Loucy (cell line): ENCODE data around the gene SUSD2.

ENCODE experiments used
- H2AFZ ChIP-seq: fragments of 200-600 bp; sonication (generic); 2 replicates; pipeline ENCODE4 v1.6.0; 2016; ENCODE audit warnings: antibody characterized with exemption, mild to moderate bottlenecking, low read length, moderate library complexity
- H3F3A ChIP-seq: fragments of 200-600 bp; 2 replicates; pipeline ENCODE4 v1.6.0; 2016; ENCODE audit warnings: antibody characterized with exemption, low read depth, mild to moderate bottlenecking
- H3K27me3 ChIP-seq: fragments of 200-600 bp; sonication (generic); 2 replicates; pipeline ENCODE4 v1.6.1; 2014; ENCODE audit warnings: low read length, mild to moderate bottlenecking; ENCODE audit not compliant: insufficient read depth, poor library complexity, severe bottlenecking
- H3K36me3 ChIP-seq: fragments of 200-600 bp; sonication (generic); 2 replicates; pipeline ENCODE4 v1.6.1; 2016; ENCODE audit warnings: low read length; ENCODE audit not compliant: insufficient read depth
- H3K4me1 ChIP-seq: fragments of 200-600 bp; sonication (generic); 2 replicates; pipeline ENCODE4 v1.5.1; 2014; ENCODE audit warnings: low read length, mild to moderate bottlenecking; ENCODE audit not compliant: insufficient read depth, poor library complexity, severe bottlenecking
- H3K4me2 ChIP-seq: fragments of 200-600 bp; sonication (generic); 2 replicates; pipeline ENCODE4 v1.6.0; 2014; ENCODE audit warnings: antibody characterized with exemption, low read length, low read depth, mild to moderate bottlenecking; ENCODE audit not compliant: poor library complexity, severe bottlenecking
- H3K4me3 ChIP-seq: fragments of 200-600 bp; sonication (generic); 2 replicates; pipeline ENCODE4 v1.5.1; 2014; ENCODE audit warnings: low read length, mild to moderate bottlenecking, mixed read lengths; ENCODE audit not compliant: poor library complexity, severe bottlenecking
- H3K79me2 ChIP-seq: fragments of 200-600 bp; sonication (generic); 2 replicates; pipeline ENCODE4 v1.6.1; 2014; ENCODE audit warnings: low read length; ENCODE audit not compliant: insufficient read depth
- H3K9ac ChIP-seq: fragments of 200-600 bp; sonication (generic); 2 replicates; pipeline ENCODE4 v1.6.0; 2014; ENCODE audit warnings: mild to moderate bottlenecking, low read depth, low read length, moderate library complexity; ENCODE audit not compliant: poor library complexity, severe bottlenecking
- H3K9me2 ChIP-seq: fragments of 200-600 bp; sonication (generic); replicated peaks from 2 replicates; pipeline ENCODE4 v1.6.1; 2016; ENCODE audit warnings: low read depth, low read length, mixed read lengths
- H3K9me3 ChIP-seq: fragments of 200-600 bp; sonication (generic); 2 replicates; pipeline ENCODE4 v1.6.1; 2014; ENCODE audit warnings: mild to moderate bottlenecking, antibody characterized with exemption, low read length, low read depth; ENCODE audit not compliant: insufficient read depth
- H4K20me1 ChIP-seq: fragments of 200-600 bp; sonication (generic); 2 replicates; pipeline ENCODE4 v1.6.0; 2014; ENCODE audit warnings: antibody characterized with exemption, low read length, mild to moderate bottlenecking; ENCODE audit not compliant: insufficient read depth, poor library complexity, severe bottlenecking
- EZH2phosphoT487 ChIP-seq: fragments of 200-600 bp; IDR thresholded peaks from 2 replicates; pipeline ENCODE4 v1.6.1; 2018; ENCODE audit warnings: antibody characterized with exemption, mild to moderate bottlenecking, moderate library complexity, borderline replicate concordance
- TF ChIP-seq, protein P1 (sequence below): fragments of 200-600 bp; sonication (generic); conservative IDR thresholded peaks from 2 replicates; pipeline ENCODE4 v1.5.1; 2014; ENCODE audit warnings: mild to moderate bottlenecking, antibody characterized with exemption, low read length

The SUSD2 gene

GRCh38 chr22:24142241-24142640 lies 39.0 kb upstream of the SUSD2 start:
- no peaks in the 10 kb centered on the region for H4K20me1 ChIP-seq
- no peak overlapping the region for H3K4me3 ChIP-seq
- peak overlapping the region; percentile 50 for H3K9ac ChIP-seq
- no peak overlapping the region for H2AFZ ChIP-seq
- peaks cover 15% of the 10 kb centered on the region; the same call in 1 of the 2 replicates for H3K79me2 ChIP-seq
- TF ChIP-seq, protein P1, sequence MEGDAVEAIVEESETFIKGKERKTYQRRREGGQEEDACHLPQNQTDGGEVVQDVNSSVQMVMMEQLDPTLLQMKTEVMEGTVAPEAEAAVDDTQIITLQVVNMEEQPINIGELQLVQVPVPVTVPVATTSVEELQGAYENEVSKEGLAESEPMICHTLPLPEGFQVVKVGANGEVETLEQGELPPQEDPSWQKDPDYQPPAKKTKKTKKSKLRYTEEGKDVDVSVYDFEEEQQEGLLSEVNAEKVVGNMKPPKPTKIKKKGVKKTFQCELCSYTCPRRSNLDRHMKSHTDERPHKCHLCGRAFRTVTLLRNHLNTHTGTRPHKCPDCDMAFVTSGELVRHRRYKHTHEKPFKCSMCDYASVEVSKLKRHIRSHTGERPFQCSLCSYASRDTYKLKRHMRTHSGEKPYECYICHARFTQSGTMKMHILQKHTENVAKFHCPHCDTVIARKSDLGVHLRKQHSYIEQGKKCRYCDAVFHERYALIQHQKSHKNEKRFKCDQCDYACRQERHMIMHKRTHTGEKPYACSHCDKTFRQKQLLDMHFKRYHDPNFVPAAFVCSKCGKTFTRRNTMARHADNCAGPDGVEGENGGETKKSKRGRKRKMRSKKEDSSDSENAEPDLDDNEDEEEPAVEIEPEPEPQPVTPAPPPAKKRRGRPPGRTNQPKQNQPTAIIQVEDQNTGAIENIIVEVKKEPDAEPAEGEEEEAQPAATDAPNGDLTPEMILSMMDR, result no peak
- no peak for TF ChIP-seq EZH2phosphoT487
- H3K9me2 ChIP-seq, result no peaks in the 10 kb centered on the region
- H3K36me3 ChIP-seq, result peaks cover 43% of the 10 kb centered on the region; the same call in 1 of the 2 replicates
- H3K9me3 ChIP-seq, result no peaks in the 10 kb centered on the region
- peak overlapping the region; percentile 6 for H3K4me2 ChIP-seq
- H3K4me1 ChIP-seq, result peaks cover 49% of the 10 kb centered on the region
- H3K27me3 ChIP-seq, result no peaks in the 10 kb centered on the region
- H3F3A ChIP-seq, result no peaks in the 10 kb centered on the region

- Histone ChIP-seq H3K36me3 (peaks cover 38% of the 10 kb centered on the region; the same call in 1 of the 2 replicates), H2AFZ (no peak overlapping the region), H4K20me1 (no peaks in the 10 kb centered on the region), H3K9ac (no peak overlapping the region), H3K4me2 (no peak overlapping the region), H3K27me3 (no peaks in the 10 kb centered on the region), H3K79me2 (peaks cover 15% of the 10 kb centered on the region; the same call in 1 of the 2 replicates), H3K9me2 (no peaks in the 10 kb centered on the region), H3F3A (no peaks in the 10 kb centered on the region), H3K9me3 (no peaks in the 10 kb centered on the region), H3K4me3 (no peak overlapping the region), H3K4me1 (peaks cover 55% of the 10 kb centered on the region)
- TF ChIP-seq EZH2phosphoT487, result no peak
- TF ChIP-seq, protein P1, result no peak
These were observed 38.5 kb upstream of the SUSD2 start for GRCh38 chr22:24142831-24143230.

DNA sequence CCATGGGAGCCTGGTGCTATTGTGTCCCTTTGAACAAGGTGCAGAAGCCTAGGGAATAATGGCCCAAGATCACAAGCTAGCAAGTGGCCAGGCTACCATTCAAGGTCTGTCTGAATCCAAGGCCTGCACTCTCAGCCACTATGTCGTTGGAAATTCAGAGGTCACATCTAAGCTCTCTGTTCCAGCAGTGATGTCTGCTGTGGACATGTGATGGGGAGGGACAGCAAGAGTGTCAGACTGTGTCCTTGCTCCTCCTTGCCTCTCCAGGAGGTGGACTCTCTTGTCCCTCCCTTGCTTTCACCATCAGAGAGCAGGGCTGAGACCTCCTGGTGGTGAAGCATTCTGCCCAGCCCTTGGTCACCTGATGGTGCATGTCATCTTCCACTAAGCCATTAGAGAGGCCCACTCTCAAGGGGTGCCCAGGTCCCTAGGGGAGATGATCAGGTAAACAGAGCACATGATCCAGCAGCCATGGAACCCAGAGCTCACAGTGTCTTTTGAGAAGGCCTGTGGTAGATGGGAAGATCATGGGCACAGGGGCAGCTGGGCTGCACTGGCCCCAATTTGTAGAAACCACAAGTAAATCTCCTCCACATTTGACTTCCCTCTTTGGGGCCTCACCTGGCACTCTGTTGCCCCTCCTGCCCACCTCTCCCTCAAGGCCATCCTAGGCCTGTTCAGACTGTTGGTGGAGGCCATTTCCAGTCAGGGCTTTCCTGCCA lies 37.1 kb upstream of the SUSD2 start:
- peaks cover 30% of the 10 kb centered on the region; the same call in 1 of the 2 replicates for H3K36me3 ChIP-seq
- H3K79me2 ChIP-seq, result peaks cover 15% of the 10 kb centered on the region; the same call in 1 of the 2 replicates
- no peak for TF ChIP-seq EZH2phosphoT487
- TF ChIP-seq, protein P1, result no peak
- H3K4me1 ChIP-seq, result peaks cover 62% of the 10 kb centered on the region
- H3K4me2 ChIP-seq, result peak overlapping the region; percentile 10
- H3F3A ChIP-seq, result no peaks in the 10 kb centered on the region
- no peaks in the 10 kb centered on the region for H3K27me3 ChIP-seq
- no peak overlapping the region for H3K4me3 ChIP-seq
- no peak overlapping the region for H2AFZ ChIP-seq
- no peaks in the 10 kb centered on the region for H3K9me3 ChIP-seq
- H3K9ac ChIP-seq, result peak overlapping the region; percentile 36
- no peaks in the 10 kb centered on the region for H4K20me1 ChIP-seq
- no peaks in the 10 kb centered on the region for H3K9me2 ChIP-seq
